GM18517 (cell line): ENCODE measurements around the gene SMYD3.

Experiments
- ATAC-seq: cut with Tn5 transposase; IDR thresholded peaks from one replicate; pipeline ENCODE4 v1.9.1; 2021; ENCODE audit warnings: mild to moderate bottlenecking, moderate library complexity; ENCODE audit not compliant: unreplicated experiment

The SMYD3 gene

DNA sequence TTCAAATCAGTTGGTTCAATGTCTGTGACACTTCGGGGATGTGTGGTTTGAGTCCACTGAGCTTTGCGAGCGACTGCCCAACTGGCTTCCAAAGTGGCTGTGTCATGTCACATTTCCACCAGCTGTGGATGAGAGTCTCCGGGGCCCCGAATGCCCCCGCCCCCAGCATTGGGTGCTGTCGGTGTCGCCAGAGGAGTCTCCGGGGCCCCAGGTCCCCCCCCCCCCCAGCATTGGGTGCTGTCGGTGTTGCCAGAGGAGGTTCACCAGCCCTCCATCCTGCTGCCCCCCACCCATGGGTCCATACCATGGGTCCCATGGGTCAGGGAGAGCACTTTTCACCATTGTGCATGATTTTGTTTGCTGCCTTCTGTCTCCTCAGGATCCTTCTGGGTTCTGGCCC is 9.0 kb upstream of the SMYD3 start:
- no peak for ATAC-seq

DNA sequence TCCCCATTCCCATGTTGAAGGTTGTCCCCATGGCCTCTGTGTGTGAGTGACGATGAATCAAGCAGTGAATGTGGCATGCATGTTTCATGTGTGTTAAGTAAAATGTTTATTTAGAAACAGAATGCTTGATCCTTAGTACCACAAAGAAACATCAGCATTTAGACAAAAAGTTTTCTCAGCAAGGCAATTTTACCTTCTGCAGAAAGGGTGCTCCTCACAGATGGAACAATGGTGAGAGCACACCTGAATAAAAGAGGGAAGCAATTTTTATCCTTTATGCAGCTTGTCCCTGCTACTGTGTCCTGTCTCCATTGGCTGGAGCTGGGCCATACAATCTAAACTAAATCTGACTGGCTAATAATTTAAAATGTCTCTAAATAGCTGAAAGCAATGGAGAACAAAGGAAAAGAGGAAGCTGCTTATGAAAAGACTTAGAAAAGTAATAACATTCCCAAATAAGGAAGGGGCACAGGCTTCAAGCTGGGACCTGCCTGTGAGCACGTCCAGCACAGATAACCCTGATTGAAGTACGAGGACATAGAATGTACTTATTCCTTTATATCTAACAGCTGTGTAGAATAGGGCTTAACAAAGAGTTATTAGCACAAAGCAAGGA is 8.4 kb upstream of the SMYD3 start:
- ATAC-seq: no peak

DNA sequence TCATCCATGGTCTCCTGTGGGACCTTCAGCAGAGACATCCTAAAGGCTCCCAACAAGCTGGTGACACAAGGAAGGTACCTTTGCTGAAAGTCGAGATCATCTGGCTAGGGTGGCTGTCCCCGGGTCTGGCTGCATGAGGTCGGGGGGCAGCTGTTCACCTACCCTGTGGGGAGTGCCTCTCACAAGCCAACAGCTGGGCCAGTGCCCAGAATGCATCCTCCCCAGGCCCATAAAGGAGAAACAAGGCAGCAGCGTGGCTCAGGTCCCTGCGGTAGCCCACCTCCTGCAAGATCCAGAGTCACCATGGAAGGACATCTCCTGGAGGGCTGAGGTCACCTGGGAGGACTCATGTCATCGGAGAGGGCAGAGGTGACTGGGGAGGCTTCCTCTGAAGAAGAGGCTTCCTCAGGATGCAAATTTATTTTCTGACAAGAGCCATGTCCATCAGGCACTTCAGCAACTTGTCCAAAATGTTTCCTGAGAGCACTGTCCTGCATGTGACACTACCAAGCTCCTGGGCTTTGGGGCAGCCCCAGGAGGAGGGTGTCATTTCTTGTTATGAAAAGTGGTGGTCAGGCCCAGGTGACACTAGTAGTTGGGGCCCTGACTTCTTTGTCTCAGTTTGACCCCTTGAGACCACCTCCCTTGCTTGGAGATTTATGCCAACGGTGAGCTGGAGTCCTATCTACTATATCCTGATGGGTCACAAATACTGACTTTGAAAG is 6.7 kb upstream of the SMYD3 start:
- ATAC-seq: no peak

DNA sequence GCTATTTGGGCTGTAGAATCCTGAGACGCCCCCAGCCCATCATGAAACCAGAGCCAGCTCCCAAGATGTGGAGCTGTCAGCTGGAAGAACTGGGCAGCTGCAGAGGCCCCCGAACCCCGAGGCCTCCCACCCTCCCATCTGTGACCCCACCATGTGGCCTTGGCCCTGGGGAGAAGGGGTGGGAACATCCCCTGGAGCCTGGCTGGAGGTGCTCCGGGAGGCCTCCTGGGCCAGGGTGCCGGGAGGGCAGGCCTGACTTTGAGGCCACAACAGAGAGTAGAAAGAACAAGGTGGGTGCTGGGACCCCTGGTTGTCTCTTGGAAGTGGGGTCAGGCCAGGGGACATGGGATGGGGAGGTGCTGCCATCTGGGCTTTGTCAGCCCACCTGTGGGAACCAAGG is 6.0 kb upstream of the SMYD3 start:
- ATAC-seq: no peak

DNA sequence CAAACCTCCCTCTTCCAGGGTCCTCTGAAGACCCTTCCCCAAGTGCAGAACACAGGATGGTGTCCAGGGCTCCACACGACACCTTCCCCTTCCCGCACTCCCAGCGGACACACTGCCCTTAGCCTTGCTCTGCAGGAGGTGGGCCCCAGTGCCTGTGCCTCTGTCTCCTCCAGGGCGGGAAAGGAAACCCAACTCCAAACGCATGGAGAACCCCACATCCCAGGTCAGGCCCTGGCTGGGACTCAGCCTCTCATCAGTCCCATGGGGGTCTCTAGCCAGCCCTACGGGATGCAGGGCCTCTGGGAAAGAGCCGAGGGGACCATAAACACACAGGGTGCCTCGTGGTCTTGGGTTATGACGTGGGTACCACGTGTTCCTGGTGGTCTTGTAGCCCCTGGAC is 5.6 kb upstream of the SMYD3 start:
- no peak for ATAC-seq

DNA sequence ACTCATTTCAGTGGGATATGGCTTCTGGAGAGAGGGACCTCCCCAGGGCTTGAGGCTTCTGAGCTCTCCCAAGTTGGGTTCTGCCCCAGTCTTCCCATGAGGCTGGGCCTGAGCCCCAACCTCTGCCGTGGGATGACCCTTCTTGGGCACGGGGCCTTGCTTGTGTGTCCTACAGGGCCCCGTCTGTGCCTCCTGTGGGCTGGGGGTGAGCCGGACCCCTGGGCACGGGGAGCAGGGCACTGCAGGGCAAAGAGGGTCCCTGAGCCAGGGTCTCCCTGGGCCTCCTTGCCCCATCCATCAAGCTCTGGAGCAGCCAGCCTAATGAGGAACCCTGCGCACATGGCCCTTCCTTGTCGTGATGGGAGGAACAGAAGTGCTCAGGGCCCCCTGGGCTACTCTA is 5.2 kb upstream of the SMYD3 start:
- ATAC-seq: no peak

DNA sequence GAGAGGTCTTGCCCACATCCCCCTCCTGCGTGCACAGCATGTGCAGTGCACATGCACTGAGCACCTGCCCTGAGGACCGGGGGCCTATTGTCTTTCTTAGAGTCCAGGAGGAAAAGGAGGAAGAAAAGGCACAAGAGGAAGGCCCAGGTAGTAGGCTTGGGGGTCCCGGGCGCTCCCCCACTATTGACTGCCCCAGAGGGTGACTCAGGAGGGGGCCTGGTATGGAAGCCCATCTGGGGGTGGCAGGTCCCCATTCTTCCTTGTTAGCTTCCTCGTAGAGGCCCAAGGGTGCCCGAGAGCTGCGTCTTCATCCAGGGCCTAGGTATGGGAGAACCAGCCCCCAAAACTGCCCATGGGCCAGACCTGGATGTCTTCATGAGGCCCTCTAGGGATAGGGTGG is 4.1 kb upstream of the SMYD3 start:
- ATAC-seq: no peak

DNA sequence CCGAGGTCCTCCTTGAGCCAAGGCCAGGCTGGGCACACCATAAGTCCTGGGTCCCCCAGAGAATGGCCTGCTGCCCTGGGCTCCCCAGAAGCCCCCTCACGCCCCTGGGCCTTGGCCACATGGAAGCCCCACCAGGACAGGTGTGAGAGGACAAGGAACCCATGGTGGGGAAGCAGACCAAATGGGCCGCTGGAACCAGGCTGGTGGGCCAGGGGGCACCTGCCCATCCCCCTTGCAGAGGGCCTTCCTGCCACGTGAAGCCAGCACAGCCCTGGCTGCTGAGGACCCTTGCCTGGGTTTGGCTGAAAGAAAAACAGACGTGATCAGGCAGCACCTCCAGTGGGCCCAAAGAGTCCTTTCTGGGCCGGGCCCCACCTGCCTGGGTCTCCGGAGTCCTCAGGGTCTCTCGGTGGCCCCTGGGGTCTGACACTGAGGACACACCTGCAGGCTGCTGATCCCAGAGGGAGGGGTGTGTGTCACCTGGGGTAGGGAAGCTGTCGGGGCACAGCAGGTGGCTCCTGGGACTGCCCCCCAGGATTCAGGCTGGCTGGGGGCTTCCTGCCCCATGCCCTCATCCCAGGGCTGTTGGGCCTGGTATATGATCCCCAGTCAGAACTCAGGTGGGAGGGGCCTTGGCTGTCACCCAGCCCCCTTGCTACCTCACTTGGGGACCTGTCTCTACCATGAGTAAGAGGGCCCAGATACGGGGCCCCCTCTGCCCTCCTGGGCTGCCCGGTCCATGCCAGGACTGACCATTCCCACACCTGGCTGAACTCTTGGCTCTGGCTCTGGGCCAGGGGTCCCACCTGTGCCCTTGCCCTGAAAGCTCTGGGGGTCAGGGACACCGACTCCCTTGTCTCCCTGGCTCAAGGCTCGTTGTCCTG is 3.3 kb upstream of the SMYD3 start:
- ATAC-seq: no peak

DNA sequence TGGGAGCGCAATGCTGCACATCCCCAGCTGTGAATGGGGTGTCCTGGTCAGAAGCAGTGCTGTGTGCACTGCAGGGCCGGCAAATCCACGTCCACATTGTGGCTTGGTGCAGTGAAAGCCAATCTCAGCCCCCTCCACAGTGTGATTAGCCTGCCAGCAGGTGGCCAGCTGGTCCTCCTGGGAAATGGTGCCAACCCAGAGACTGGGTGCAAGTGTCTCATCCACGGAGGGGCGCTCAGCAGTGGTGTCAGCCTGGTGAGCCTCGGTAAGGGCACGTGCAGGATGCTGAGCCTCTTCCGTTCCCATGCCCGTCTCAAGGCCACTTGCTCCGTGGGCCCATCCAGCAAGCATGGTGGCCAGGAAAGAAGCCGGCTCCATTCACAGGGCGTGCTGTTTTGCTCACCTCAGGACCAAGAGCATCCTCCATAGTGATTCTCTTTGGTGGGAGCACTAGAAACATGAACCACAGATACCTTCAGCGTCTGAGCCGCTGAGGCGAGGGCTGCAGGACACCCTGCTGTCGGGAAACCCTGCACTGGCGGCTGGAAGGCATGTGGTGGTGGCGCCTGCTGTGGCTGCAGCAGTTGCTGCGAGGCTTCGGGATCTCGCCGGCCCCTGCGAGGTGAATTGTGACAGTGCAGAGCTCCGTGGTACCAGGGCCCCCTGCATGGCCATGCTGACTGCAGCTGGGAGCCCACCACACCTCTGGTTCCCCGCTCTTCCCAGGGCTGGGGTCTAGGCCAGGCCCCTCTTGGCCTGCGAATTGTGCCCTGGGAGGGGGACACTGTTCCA is 2.0 kb upstream of the SMYD3 start:
- no peak for ATAC-seq

DNA sequence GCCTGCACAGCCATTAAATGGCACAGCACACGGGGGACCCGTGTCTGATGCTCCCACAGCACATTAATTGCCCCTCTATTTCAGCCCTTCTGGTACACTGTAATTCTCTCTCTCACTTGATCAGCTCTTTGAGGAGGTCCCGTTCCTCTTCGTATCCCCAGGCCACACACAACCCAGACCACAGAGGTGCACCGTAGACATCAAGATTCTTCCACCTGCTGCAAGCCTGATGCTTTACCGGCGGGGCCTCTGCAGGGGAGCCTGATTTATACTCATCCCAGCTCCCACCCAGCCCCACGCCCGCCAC is 759 bp downstream of the SMYD3 start:
- peak; percentile 12 for ATAC-seq

DNA sequence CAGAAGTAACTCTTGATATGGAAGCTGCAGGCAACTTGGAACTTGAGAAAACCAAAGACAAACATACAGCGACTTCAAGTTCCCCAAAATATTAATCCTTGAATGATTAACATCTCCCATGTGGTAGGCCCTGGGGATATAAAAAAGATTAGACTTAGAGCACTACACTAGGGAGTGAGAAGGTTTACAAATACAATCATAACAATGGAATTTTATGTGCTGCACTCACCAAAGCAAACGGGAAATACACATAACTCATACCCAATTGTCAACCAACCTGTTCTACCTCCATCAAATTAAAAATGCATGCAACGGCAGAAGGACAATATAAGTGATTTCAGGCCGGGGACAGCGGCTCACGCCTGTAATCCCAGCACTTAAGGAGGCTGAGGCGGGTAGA is 3.7 kb downstream of the SMYD3 start:
- ATAC-seq: no peak

DNA sequence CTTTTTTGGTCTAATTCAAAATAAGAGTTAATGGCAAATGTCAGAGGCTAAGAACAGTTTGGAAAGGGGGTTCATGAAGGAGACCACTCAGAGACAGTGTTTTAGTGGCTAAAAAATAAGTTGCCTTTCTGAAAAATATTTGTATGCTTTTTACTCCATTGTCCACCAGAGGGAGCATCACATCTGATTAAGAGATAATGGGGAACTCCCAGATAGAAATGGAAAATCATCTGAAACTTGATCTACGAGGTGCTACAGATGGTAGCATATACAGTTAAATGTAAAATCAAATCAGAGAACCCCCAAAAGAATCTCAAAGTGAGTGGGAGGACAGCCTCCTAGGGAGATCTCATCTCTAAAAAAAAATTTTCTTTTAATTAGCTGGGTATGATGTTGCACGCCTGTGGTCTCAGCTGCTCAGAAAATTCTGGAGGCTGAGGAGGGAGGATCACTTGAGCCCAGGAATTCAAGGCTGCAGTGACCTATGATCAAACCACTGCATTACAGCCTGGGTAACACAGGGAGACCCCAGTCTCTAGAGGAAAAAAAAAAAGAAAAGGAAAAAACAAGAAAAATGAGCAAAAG is 9.7 kb downstream of the SMYD3 start:
- ATAC-seq: peak; percentile 87

DNA sequence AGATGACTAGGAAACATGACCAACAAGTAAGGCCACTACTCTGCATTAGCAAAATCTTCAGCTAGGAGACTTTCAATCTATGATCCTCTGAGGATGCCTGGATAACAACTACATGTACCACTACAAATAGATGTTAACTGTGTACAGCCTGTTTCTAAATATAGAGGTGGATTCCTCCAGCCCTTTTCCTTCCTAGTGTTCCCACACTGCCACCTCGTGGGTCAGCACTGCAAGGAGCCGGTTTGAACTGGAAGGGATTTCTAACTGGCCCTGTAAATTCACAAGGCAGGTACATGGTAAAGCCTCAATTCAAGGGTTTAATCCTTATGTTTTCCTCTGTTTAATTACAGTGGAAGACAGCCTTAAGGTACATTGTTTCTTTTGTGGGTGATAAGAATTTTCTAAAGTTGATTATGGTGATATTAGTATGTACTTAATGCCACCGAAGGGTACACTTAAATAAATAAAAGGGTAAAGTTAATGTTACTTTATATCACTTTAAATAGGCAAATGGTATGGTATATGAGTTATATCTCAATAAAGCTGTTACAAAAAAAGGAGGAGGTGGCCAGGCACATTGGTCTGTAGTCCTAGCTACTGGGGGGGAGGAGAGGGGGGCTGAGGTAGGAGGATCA is 14.4 kb downstream of the SMYD3 start:
- no peak for ATAC-seq

DNA sequence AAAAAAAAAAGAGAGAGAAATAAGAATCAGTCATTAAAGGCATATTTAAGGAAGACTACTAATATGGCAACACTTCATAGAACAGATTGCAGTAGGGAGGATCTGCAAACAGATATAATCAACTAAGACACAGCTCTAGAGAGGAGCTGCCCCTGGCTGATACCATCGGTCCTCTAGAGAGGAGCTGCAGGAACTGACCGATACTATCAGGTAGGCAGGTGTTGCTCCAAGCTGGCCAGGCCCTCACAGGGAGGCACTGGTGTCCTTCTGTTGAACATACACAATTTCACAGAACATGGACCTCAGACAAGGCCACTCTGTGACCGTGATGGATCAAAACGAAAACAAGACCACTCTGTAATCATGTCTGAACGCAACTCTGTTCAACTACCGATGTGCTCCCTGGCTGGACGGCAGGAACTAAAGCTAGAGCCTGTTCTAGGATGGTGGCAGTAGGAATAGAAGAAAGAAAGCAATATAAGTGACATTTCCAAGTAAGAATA is 15.5 kb downstream of the SMYD3 start:
- ATAC-seq: no peak

DNA sequence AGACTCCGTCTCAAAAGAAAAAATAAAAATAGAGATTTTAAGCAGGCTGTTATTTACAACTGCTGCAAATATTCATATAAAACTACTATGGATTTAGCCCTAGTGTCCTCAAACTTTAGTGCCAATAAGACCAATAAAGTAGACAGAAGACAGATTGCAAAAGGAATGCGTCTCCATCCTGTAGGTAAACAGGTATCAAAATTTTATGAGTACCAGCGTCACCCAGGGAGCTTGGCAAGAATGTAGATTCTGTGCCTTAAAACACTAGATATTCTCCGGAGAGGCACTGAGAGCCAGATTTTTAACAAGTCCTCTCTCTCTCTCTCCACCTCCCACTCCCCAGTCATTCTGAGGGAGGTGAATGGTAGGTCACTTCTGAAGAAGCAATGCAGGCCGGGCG is 18.4 kb downstream of the SMYD3 start:
- ATAC-seq: no peak

DNA sequence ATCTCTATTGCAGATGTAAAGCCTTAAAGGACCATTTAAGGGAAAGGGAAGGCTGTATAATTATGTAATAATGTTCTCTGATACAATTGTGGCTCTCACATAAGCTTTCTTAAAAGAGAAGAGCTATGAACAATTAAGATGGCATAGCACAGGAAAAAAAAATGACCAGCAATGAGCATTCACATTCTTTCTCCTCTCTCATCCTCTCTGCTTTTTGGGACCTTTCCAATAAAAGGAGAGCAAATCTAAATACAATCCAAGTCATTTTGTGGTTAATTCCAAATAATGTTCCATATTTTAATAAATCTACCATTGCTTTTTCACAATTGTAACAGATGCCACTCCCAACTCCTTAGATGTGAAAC is 23.5 kb downstream of the SMYD3 start:
- peak; percentile 32 for ATAC-seq

DNA sequence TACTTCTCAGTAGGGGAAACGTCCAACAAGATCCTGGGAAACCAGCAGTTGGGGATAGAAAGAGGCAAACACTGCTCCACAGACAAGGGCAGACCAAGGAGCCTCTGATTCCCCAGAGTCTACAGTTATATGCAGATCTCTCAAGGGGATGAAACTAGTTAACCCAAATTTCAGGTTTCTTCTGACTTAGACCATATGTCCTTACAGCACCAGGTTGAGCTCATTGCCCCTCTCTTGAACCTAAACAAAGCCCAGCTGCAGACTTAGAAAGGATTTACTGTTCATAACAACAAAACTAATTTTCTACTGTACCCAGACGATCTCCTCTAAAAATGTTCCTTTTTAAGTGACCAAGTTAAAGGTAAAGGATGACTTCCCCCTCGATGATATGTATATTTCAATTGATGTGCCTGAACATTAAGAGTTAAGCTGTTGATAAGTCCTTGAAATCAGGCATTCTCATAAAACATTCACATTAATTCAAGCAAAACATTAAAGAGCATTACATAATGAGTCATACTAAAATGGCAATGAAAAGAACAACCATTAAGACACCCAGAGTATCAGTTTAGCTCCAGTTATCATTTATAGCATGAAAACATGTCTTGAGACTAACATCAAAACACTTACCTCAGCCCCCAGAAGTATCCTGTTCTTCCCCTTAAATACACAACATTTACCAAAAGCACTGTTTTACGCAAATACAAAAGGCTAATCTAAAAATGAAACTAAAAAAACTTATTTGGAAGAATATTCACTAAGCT is 24.1 kb downstream of the SMYD3 start:
- peak; percentile 78 for ATAC-seq

DNA sequence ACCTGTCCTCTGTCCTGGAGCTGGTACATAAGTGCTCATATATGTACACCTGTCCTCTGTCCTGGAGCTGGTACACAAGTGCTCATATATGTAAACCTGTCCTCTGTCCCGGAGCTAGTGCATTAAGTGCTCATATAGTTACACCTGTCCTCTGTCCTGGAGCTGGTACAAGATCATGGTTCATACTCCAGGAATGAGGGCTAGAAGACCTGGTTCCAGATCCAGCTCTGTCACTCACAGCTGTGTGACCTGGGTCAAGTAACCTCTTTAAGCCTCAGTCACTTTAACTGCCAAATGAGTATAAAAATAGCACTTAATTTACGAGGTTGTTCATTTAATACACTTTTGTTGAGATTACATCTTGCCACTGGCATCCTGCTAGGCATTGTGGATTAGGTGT is 28.0 kb downstream of the SMYD3 start:
- no peak for ATAC-seq

DNA sequence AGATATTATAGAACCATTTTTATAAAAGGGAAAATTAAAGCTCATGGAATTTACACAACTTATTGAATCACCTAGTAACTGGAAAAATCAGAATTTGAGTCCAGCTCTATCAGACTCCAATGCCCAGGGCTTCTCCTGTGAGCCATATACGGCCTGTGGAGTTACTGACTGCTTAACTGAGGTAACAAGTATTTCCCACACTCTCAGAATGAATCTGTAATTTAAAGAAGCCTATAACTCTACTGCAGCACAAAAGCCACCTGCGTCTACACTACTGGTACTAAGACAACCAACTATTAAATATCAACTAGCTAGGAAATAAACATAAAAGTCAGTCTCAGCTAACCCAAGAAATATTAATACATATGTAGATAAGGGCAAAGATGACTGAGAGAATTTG is 29.4 kb downstream of the SMYD3 start:
- no peak for ATAC-seq

DNA sequence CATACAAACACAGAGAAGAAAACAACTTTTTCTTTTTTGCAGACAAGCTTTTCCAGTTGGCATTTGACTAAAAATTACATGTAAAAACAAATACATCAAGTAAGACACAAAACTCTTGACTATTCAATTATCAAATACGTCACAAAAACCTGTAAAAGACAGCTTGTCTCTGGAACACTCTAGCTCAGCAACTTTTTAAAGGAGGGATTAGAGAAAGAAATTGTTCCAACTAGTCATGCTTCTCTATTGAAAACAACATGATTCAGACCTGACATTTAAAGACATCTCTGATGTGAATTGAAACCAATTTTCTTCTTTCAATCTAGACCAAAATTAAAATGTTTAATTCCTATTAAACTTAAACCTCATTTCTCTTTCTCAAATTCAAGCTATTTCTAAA is 30.3 kb downstream of the SMYD3 start:
- no peak for ATAC-seq
